Renal cortex interstitium (tissue), 15 donors: Measurements from ENCODE around the gene SERTM2. TPM values are rescaled to one million over a fixed set of nuclear protein-coding genes. Genes with fewer than 3 reads are reported as not detected.

ENCODE experiments used
- DNase-seq, 11 donors: peaks; one replicate each; pipeline ENCODE4 v3.0.0-alpha.2; 2013; ENCODE audit warnings: low read depth in 9 of 11, low spot score in 4 of 11; ENCODE audit errors: extremely low read depth in 1 of 11
- long read RNA-seq, 16 experiments: transcript quantifications; one replicate each; lab custom pipeline, GENCODE V29; 2026
- polyA plus RNA-seq, 3 donors: library from polyadenylated mRNA; unstranded; fragments of 120-200 nt; gene quantifications; one replicate each; pipeline ENCODE4 v1.2.1, GENCODE V29; 2013; ENCODE audit not compliant: insufficient read length in 3 of 3

Gene SERTM2
- not detected for polyA plus RNA-seq
- long read RNA-seq, donor 1: 0 reads
- long read RNA-seq, donor 2: 0 reads
- long read RNA-seq, donor 3: 0 reads
- long read RNA-seq, donor 4: 0 reads
- long read RNA-seq, donor 5: 0 reads
- long read RNA-seq, donor 6: 0 reads
- long read RNA-seq, donor 7: 0 reads
- long read RNA-seq, donor 8: 0 reads
- long read RNA-seq, donor 9: 0 reads
- long read RNA-seq, donor 10: 0 reads
- long read RNA-seq, donor 11: 0 reads
- long read RNA-seq, donor 12: 0 reads
- long read RNA-seq, donor 13: 0 reads
- long read RNA-seq, donor 14: 0 reads
- long read RNA-seq, donor 15: 0 reads
- long read RNA-seq, donor 16: 0 reads

DNA sequence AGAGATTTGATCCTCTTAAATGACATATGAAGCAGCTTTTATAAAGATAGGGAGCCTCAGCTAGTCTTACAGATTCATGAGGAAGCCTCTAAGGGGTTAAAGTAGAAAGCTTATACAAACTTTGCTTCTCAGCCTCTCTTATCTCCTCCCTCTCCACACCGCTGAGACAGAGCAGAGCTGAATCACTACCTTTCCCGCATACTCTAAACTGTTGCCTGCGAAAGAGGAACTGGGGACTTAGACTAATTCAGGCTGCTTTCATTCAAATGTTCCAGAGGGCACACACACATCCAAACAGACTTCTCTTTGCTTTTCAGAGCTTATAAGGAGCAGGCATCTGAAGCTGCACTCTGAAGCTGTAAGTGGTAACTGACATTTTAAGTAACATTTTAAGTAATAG lies at the start of gene SERTM2:
Gene SERTM2 (plus strand): TSS at position 169 of the 400 bp plus-strand sequence. CDS start 7,213 bp downstream, outside the sequence.
- DNase-seq: no peak

DNA sequence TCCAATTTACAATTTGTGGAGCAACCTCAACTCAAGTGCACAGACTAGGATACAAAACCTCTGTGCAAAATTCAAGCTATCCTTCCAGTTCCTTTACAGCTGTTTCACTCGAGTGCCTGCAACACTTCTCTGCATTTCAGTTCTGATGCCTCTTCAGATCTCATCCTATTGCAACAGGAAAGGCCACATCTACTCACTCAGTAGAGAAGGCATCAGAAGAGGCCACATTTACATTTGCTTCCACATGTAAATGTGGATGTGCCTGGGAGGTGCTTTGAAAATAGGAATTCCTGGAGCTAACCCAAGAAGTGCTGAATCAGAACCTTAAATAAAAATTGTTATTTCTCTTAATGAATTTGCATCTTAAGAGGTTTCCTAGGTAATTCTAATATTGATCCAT lies 45.8 kb upstream of the SERTM2 start:
- no peak for DNase-seq

- DNase-seq: no peak
Measured at GRCh38 chrX:111467896-111468295, 43.5 kb upstream of the SERTM2 start.

- no peak for DNase-seq
Measured at GRCh38 chrX:111470681-111471403, 40.6 kb upstream of the SERTM2 start.

GRCh38 chrX:111481896-111482295 lies 29.5 kb upstream of the SERTM2 start:
- no peak for DNase-seq

DNA sequence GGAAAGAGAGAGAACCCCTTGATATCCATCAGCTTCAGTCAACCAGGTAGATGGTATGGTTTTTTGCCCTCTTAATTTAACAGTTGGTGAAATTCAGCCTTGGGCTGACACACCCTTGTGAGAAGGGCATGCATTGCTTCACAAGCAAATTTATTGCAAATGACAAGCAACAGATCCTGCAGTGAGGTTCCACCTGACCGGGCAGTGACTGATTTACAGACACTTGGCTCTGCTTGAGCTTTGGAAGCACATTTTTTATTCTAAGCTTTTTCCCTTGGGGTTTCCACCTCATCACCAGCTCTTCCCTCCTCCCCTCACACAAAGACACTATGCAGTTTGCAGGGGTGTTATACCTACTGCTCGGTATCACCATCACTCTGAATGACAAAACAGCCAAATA lies 28.3 kb upstream of the SERTM2 start:
- peak; percentile 1 to 73 (median 26) for DNase-seq

DNA sequence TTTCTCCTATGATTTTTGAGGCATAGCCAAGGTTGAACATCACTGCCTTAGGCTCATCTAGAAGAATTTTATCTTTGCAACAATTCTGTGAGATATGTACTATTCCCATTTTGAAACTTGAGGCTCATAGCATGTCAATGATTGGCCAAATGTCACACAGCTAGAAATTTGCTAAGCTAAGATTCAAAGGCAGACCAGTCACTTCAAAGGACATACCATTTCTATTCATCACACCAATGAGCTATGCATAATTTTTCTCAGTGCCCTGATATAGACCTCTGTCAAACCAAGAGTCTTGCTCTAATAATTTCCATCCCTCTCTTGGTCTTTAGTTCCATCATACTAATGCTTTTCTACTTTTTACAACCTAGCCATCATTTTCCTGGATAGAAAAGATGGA lies 27.6 kb upstream of the SERTM2 start:
- no peak for DNase-seq

GRCh38 chrX:111490688-111491087 lies 20.8 kb upstream of the SERTM2 start:
- no peak for DNase-seq

DNA sequence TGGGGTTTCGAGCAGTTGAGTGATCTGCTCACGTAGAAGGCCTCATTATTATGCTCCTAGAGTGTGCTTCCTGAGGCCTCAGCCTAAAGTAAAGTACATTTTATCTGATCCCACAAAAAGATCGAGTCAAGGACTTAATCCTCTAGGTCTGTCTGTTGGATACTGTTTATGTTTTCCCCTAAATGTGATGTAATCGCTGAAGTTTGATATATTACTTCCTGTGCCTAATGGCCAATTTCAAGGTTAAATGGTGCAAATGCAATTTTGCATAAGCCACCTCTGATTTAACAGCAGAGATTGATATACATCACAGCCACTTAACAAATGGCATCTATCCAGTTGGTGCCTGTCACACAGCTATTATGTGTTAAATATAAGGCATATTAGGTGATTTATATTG lies 19.4 kb upstream of the SERTM2 start:
- no peak for DNase-seq

- DNase-seq: no peak
Measured at GRCh38 chrX:111498538-111499103, 12.8 kb upstream of the SERTM2 start.

DNA sequence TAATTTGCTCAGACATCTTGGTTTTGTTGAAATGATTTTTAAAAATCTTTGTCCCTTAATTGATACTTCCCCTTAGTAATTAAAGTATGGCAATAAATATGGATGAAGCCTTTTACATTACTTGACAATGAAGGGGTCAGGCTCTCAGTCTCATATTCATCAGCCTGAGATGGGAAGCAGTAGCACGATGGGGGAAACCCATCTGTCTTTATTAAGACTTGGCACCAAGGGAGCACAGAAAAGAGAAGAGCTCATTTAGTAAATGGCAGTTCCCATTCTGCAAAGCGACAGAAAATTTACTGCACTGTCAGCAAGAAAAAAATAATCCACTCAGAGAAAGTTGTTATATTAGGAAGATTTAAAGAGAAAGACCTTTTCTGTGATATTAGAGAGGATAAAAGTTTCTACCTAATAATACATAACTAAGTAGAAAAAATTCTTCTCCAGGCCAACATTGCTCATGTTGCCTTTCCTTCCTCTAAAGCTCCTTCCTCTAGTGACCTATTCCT lies 7.9 kb upstream of the SERTM2 start:
- no peak for DNase-seq

- DNase-seq: no peak
Measured at GRCh38 chrX:111504941-111505340, 6.5 kb upstream of the SERTM2 start.

DNA sequence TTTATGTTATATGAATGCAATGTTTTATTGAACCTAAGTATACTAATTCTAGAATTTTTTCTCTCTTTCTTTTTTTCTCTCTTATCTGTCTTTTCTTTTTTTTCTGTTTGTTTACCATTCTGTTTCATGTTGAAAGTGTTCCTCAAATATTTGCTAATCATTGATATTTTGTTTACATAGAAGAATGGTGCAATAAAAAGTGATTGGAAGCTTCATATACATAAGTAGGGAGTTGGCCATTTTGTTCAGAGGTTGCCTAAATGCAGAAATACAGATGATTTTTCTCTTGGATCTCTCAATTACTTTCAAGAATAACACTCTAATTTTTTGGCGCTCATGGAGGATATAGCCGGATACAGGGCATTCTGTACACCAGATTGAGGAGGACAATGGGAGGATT lies 5.7 kb upstream of the SERTM2 start:
- DNase-seq: no peak

GRCh38 chrX:111506826-111507225 lies 4.6 kb upstream of the SERTM2 start:
- DNase-seq: no peak

GRCh38 chrX:111507933-111508332 lies 3.5 kb upstream of the SERTM2 start:
- no peak for DNase-seq

GRCh38 chrX:111515298-111515697 lies 3.9 kb downstream of the SERTM2 start:
- no peak for DNase-seq

DNA sequence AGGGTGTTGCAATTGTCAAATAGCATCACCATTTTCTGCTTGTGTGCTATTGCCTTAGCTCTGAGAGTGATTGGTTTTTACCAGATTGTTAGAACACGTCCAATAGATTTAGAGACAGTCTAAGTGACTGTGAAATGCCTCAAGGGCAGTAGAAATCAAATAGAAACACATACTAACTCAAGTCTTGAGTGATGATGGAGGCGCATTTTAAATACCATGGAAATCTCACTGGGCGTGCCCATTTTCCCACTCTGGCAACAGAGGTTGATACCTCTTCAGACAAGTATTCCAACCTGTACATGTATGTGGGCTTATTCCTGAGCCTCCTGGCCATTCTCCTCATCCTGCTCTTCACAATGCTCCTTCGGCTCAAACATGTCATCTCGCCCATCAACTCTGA lies 7.2 kb downstream of the SERTM2 start:
- no peak for DNase-seq

DNA sequence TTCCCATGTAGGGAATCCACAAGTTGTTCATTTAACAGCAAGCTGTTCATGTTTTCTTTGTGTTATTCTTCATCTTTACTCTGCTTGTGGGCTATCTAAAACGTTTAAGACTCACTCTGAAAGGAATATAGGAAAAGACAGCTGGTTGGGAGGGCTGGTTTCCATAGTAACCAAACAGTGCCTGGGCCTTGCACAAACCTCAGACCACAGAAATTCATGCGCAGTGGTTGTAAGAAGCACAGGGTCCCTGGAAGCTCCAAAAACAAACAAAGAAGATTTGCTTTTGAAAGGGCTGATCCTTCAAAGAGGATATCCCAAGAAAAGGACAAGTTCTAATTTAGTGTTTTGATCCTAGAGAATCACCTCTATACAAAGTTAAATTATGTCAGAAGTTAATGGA lies 7.8 kb downstream of the SERTM2 start:
- peak in 9 of 11 donors; percentile 3 to 57 (median 29) for DNase-seq

DNA sequence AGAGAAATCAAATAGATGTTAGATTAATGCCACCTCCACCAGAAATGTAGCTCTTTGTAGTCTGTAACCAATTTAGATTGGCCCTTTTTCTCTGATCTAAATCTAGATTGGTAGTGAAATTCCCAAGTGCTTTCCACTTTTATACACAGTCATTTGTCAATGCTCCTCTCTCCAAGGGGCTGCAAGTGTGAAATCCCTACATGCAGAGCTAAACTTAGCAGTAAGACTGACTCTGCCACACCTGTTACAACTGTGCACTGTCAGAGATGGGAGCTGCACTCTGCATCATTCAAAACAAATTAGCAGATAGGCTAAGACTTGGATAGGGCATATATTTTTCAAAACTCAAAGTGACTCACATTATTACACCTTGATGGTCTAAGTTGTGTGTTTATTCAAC lies 9.1 kb downstream of the SERTM2 start:
- DNase-seq: no peak

DNA sequence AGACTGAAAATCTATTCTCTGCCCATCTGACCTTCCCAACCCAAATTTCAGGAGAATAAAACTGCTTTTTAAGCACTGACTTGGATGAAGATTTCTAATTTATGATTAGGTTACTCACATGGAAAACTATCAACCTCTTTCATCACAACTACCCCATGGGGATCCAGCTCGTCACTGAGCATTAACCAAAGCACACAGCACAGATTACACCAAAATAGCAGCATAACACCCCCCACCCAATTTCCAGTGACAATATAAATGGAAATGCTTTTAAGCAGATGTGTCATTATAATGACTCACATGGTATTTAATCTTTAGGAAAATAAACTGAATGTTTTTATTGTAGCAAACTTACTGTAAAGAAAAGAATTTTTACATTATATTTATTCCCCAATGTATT lies 9.7 kb downstream of the SERTM2 start:
- no peak for DNase-seq
